Measurements from ENCODE around the gene TECR. TPM values are rescaled to one million over a fixed set of nuclear protein-coding genes. Genes with fewer than 3 reads are reported as not detected.

The TECR gene
- total RNA-seq, 2 experiments from 2014 or later = 217 to 232 TPM

DNA sequence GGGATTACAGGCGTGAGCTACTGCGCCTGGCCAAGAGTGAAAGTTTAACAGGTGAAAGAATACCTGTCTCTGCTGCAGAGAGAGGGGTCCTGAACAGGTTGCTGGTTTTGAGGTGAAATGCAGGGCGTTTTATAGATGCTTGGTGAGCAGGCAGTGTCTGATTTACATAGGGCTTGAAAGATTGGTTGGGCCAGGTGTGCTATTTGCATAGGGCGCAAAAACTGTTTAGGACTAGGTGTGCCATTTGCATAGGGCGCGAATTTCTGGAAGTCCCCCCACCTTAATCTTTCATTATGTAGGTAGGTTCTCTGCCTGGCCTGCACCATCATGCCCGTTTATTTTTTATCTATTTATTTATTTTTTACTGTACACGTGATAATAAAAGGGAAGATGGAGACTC, 47.0 kb downstream of the TECR start:
- Histone ChIP-seq H3K9me3 (ENCODE audit: control insufficient read depth in 1 of 2, insufficient read depth in 1 of 2, low read length in 2 of 2) (no peaks in the 10 kb centered on the region), H3K4me3 (ENCODE audit: low read length) (no peak overlapping the region), H3K27ac (ENCODE audit: low read depth in 1 of 2, low read length in 2 of 2) (no peak overlapping the region), H3K27me3 (ENCODE audit: control insufficient read depth in 1 of 2, insufficient read depth in 2 of 2, low read length in 2 of 2) (no peaks in the 10 kb centered on the region), H3K36me3 (ENCODE audit: insufficient read depth, low read length) (no peaks in the 10 kb centered on the region), H3K4me1 (ENCODE audit: insufficient read depth, low read length) (peaks cover 20% of the 10 kb centered on the region)
- Mint-ChIP-seq H3K4me3 (no peak overlapping the region), H3K4me1 (ENCODE audit: low read depth) (peaks cover 15% of the 10 kb centered on the region), H3K36me3 (ENCODE audit: low read depth) (peaks cover 6% of the 10 kb centered on the region), H3K27me3 (no peaks in the 10 kb centered on the region), H3K27ac (no peak overlapping the region), H3K9me3 (no peaks in the 10 kb centered on the region)
- POLR2A ChIA-PET = no interaction called here
- no peak for DNase-seq
- TF ChIP-seq, protein P1, sequence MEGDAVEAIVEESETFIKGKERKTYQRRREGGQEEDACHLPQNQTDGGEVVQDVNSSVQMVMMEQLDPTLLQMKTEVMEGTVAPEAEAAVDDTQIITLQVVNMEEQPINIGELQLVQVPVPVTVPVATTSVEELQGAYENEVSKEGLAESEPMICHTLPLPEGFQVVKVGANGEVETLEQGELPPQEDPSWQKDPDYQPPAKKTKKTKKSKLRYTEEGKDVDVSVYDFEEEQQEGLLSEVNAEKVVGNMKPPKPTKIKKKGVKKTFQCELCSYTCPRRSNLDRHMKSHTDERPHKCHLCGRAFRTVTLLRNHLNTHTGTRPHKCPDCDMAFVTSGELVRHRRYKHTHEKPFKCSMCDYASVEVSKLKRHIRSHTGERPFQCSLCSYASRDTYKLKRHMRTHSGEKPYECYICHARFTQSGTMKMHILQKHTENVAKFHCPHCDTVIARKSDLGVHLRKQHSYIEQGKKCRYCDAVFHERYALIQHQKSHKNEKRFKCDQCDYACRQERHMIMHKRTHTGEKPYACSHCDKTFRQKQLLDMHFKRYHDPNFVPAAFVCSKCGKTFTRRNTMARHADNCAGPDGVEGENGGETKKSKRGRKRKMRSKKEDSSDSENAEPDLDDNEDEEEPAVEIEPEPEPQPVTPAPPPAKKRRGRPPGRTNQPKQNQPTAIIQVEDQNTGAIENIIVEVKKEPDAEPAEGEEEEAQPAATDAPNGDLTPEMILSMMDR (IDR thresholded peaks at IDR 0.05) = no peak
- ATAC-seq (ENCODE audit: poor library complexity) = no peak
- CTCF ChIA-PET = no interaction called here
- intact Hi-C loops (cut with DNase I, micrococcal nuclease) = no loop called here

DNA sequence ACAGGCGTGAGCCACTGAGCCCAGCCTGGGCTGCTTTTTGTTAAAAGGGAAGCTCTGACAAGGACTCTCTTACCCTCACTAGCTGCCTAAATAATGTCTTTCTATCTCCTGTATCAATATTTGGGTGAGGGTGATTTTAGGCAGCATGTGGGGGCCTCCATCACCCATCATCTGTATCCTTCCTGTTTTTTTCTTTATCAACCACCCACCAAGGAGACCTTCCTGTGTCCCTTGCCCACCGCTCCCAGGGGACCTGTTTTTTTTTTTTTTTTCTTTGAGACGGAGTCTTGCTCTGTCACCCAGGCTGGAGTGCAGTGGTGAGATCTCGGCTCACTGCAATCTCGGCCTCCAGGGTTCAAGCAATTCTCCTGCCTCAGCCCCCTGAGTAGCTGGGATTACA, 47.9 kb downstream of the TECR start:
- H3K27me3 ChIP-seq (ENCODE audit: control insufficient read depth in 1 of 2, insufficient read depth in 2 of 2, low read length in 2 of 2) = no peaks in the 10 kb centered on the region
- CTCF ChIA-PET = no interaction called here
- no peaks in the 10 kb centered on the region for H3K27me3 Mint-ChIP-seq
- peaks cover 13% of the 10 kb centered on the region for H3K4me1 ChIP-seq (ENCODE audit: insufficient read depth, low read length)
- no peaks in the 10 kb centered on the region for H3K9me3 Mint-ChIP-seq
- intact Hi-C loops (cut with DNase I, micrococcal nuclease) = no loop called here
- DNase-seq (no peak), ATAC-seq (ENCODE audit: poor library complexity) (no peak)
- peaks cover 7% of the 10 kb centered on the region for H3K4me1 Mint-ChIP-seq (ENCODE audit: low read depth)
- POLR2A ChIA-PET = no interaction called here
- H3K36me3 Mint-ChIP-seq (ENCODE audit: low read depth) = no peaks in the 10 kb centered on the region
- H3K36me3 ChIP-seq (ENCODE audit: insufficient read depth, low read length) = no peaks in the 10 kb centered on the region
- no peak overlapping the region for H3K4me3 Mint-ChIP-seq
- no peaks in the 10 kb centered on the region for H3K9me3 ChIP-seq (ENCODE audit: control insufficient read depth in 1 of 2, insufficient read depth in 1 of 2, low read length in 2 of 2)
- H3K4me3 ChIP-seq (ENCODE audit: low read length) = no peak overlapping the region
- no peak overlapping the region for H3K27ac ChIP-seq (ENCODE audit: low read depth in 1 of 2, low read length in 2 of 2)
- H3K27ac Mint-ChIP-seq = no peak overlapping the region
- TF ChIP-seq, protein P1 (IDR thresholded peaks at IDR 0.05) = no peak

DNA sequence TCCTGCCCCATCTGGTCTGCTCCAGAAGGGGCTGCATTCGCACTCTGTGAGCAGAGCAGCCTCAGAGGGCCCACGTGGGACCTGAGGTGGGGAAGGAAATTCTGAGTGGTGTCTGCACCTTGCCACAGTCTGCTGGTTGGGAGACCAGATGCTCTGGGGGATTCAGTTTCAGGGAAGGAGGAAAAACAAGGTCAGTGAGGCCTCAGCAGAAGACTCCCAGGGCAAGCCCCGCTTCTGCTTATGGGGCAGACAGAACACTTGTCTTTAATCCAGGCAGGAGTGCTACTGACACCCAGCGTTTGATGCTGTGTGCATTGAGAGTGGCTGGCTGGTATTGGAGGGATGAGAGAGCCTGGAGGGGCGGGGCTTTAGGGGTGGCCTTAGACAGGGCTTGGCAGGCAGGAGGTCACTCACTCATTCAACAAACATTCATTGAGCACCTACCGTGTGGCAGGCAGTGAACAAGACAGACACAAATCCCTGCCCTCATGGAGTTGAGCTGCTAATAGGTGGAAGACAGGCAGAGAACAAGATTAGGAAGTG, 48.6 kb downstream of the TECR start:
- ChIA-PET POLR2A (no interaction called here), CTCF (no interaction called here)
- Histone ChIP-seq H3K27me3 (ENCODE audit: control insufficient read depth in 1 of 2, insufficient read depth in 2 of 2, low read length in 2 of 2) (no peaks in the 10 kb centered on the region), H3K9me3 (ENCODE audit: control insufficient read depth in 1 of 2, insufficient read depth in 1 of 2, low read length in 2 of 2) (no peaks in the 10 kb centered on the region), H3K4me3 (ENCODE audit: low read length) (no peak overlapping the region), H3K4me1 (ENCODE audit: insufficient read depth, low read length) (peaks cover 11% of the 10 kb centered on the region), H3K27ac (ENCODE audit: low read depth in 1 of 2, low read length in 2 of 2) (no peak overlapping the region), H3K36me3 (ENCODE audit: insufficient read depth, low read length) (no peaks in the 10 kb centered on the region)
- H3K36me3 Mint-ChIP-seq (ENCODE audit: low read depth) = no peaks in the 10 kb centered on the region
- no peak overlapping the region for H3K27ac Mint-ChIP-seq
- no peaks in the 10 kb centered on the region for H3K27me3 Mint-ChIP-seq
- no peak for DNase-seq
- no peak overlapping the region for H3K4me3 Mint-ChIP-seq
- intact Hi-C loops (cut with DNase I, micrococcal nuclease) = no loop called here
- H3K4me1 Mint-ChIP-seq (ENCODE audit: low read depth) = peaks cover 7% of the 10 kb centered on the region
- TF ChIP-seq, protein P1 (IDR thresholded peaks at IDR 0.05) = no peak
- no peaks in the 10 kb centered on the region for H3K9me3 Mint-ChIP-seq
- no peak for ATAC-seq (ENCODE audit: poor library complexity)

All from CD4-positive, alpha-beta T cell (primary cell).